A673 (cell line): ENCODE data around the gene SYNE3. TPM values are rescaled to one million over a fixed set of nuclear protein-coding genes. Genes with fewer than 3 reads are reported as not detected.

Source experiments
- BruUV-seq: library from RNA; stranded (reverse); fragments of 400-500 nt; replicated peaks from 2 replicates; lab custom pipeline; 2021; lab: Mats Ljungman, UMichigan
- CTCF ChIA-PET: fragments of 300-600 bp; sonication (Branson Sonifier 250); formaldehyde crosslinking; loops from one replicate; lab custom pipeline; 2022; ENCODE audit warnings: antibody characterized with exemption; lab: Charles Lee
- POLR2A ChIA-PET: fragments of 300-600 bp; sonication (Branson Sonifier 250); formaldehyde crosslinking; loops from one replicate; lab custom pipeline; 2022; ENCODE audit warnings: antibody characterized with exemption; ENCODE audit not compliant: low non-redundant PET; lab: Charles Lee
- DNase-seq: peaks from one replicate; pipeline ENCODE4 v3.0.0-alpha.2; 2015; ENCODE audit warnings: low spot score
- H3K27ac ChIP-seq: fragments of 200-600 bp; sonication (generic); 2 replicates; pipeline ENCODE4 v1.5.1; 2016; ENCODE audit warnings: mixed run types, low read depth, mild to moderate bottlenecking, mixed read lengths, antibody characterized with exemption, low read length; ENCODE audit not compliant: poor library complexity, severe bottlenecking
- H3K27me3 ChIP-seq: fragments of 200-600 bp; sonication (generic); replicated peaks from 2 replicates; pipeline ENCODE4 v1.6.1; 2017; ENCODE audit warnings: mixed run types, low read depth, mild to moderate bottlenecking, mixed read lengths, antibody characterized with exemption, low read length; ENCODE audit not compliant: insufficient read depth, poor library complexity
- H3K36me3 ChIP-seq: fragments of 200-600 bp; sonication (generic); 2 replicates; pipeline ENCODE4 v1.6.1; 2016; ENCODE audit warnings: mixed run types, mild to moderate bottlenecking, mixed read lengths, antibody characterized with exemption, low read length; ENCODE audit not compliant: insufficient read depth, poor library complexity, severe bottlenecking
- H3K4me1 ChIP-seq: fragments of 200-600 bp; sonication (generic); 2 replicates; pipeline ENCODE4 v1.6.1; 2017; ENCODE audit warnings: mixed run types, mild to moderate bottlenecking, mixed read lengths, antibody characterized with exemption, low read length; ENCODE audit not compliant: insufficient read depth, poor library complexity, severe bottlenecking
- H3K4me3 ChIP-seq: fragments of 200-600 bp; sonication (generic); 2 replicates; pipeline ENCODE4 v1.5.1; 2016; ENCODE audit warnings: low read depth, mixed run types, mild to moderate bottlenecking, mixed read lengths, low read length; ENCODE audit not compliant: poor library complexity, severe bottlenecking
- H3K9me3 ChIP-seq: fragments of 200-600 bp; sonication (generic); 2 replicates; pipeline ENCODE4 v1.6.1; 2016; ENCODE audit warnings: mixed run types, low read depth, mild to moderate bottlenecking, mixed read lengths, antibody characterized with exemption, low read length; ENCODE audit not compliant: poor library complexity, severe bottlenecking
- EZH2 ChIP-seq: fragments of 200-600 bp; sonication (generic); IDR thresholded peaks from 2 replicates; pipeline ENCODE4 v1.6.1; 2017; ENCODE audit warnings: borderline replicate concordance, low read depth, mild to moderate bottlenecking, mixed read lengths, antibody characterized with exemption, low read length; ENCODE audit not compliant: poor library complexity, severe bottlenecking
- intact Hi-C: fragments of 100-400 bp; cut with micrococcal nuclease; formaldehyde crosslinking; loops from one replicate; pipeline ENCODE4 v1.10.0; 2022; ENCODE audit not compliant: unreplicated experiment
- total RNA-seq: library from RNA; stranded (reverse); gene quantifications from 2 replicates; pipeline ENCODE4 v1.2.3, GENCODE V29; 2021
- TF ChIP-seq, protein P1 (sequence below): fragments of 300-800, 200-600 bp; sonication (generic); conservative IDR thresholded peaks from 2 replicates; pipeline ENCODE4 v1.5.1; 2017; ENCODE audit warnings: low read depth, mild to moderate bottlenecking, antibody characterized with exemption, low read length, moderate library complexity, mixed read lengths

Gene SYNE3
- total RNA-seq, 1 experiment from 2014 or later = 6.4 TPM

DNA sequence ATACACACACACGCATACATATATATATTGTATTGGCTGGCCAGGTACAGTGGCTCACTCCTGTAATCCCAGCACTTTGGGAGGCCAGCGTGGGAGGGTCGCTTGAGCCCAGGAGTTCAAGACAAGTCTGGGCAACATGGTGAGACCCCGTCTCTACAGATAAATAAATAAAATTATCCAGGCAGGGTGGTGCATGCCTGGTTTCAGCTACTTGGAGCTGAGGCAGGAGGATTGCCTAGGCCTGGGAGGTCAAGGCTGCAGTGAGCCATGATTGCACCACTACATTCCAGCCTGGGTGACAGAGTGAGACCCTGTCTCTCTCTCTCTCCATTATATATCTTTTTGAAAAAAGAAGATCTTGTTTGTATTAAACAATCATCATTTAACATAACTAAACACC lies 4.6 kb upstream of the SYNE3 start:
- no TSS peak for BruUV-seq
- H3K9me3 ChIP-seq = no peaks in the 10 kb centered on the region
- no peaks in the 10 kb centered on the region for H3K27me3 ChIP-seq
- CTCF ChIA-PET = no interaction called here
- H3K36me3 ChIP-seq = no peaks in the 10 kb centered on the region
- no peak for DNase-seq
- no peak overlapping the region for H3K27ac ChIP-seq
- no peak overlapping the region for H3K4me3 ChIP-seq
- intact Hi-C loops = no loop called here
- peaks cover 75% of the 10 kb centered on the region for H3K4me1 ChIP-seq
- TF ChIP-seq, protein P1, sequence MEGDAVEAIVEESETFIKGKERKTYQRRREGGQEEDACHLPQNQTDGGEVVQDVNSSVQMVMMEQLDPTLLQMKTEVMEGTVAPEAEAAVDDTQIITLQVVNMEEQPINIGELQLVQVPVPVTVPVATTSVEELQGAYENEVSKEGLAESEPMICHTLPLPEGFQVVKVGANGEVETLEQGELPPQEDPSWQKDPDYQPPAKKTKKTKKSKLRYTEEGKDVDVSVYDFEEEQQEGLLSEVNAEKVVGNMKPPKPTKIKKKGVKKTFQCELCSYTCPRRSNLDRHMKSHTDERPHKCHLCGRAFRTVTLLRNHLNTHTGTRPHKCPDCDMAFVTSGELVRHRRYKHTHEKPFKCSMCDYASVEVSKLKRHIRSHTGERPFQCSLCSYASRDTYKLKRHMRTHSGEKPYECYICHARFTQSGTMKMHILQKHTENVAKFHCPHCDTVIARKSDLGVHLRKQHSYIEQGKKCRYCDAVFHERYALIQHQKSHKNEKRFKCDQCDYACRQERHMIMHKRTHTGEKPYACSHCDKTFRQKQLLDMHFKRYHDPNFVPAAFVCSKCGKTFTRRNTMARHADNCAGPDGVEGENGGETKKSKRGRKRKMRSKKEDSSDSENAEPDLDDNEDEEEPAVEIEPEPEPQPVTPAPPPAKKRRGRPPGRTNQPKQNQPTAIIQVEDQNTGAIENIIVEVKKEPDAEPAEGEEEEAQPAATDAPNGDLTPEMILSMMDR = no peak
- TF ChIP-seq EZH2 = no peak
- POLR2A ChIA-PET = no interaction called here

DNA sequence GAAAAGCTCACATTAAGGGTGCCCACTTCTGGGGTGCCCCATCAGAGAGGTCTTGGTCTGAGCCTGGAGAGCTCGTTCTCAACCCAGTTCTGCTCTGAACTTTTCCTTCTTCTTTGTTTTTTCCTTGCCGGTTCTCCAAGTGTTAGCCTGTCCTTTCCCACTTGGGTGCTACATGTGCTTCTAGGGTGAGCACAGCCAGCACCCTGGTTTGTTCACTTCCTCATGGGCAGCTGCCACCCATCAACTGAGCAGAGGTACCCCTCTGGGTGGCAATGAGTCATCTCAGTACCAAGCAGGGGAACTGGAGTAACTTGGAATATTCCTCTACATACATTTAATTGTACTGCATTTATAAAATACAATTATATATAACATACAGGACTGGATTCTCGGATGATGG lies 3.9 kb upstream of the SYNE3 start:
- CTCF ChIA-PET = no interaction called here
- Histone ChIP-seq H3K9me3 (no peaks in the 10 kb centered on the region), H3K4me1 (peaks cover 81% of the 10 kb centered on the region), H3K36me3 (no peaks in the 10 kb centered on the region), H3K4me3 (no peak overlapping the region), H3K27me3 (no peaks in the 10 kb centered on the region), H3K27ac (peak overlapping the region; percentile 87)
- POLR2A ChIA-PET = no interaction called here
- TF ChIP-seq, protein P1 = no peak
- TF ChIP-seq EZH2 = no peak
- no TSS peak for BruUV-seq
- intact Hi-C loops = no loop called here
- DNase-seq = no peak

DNA sequence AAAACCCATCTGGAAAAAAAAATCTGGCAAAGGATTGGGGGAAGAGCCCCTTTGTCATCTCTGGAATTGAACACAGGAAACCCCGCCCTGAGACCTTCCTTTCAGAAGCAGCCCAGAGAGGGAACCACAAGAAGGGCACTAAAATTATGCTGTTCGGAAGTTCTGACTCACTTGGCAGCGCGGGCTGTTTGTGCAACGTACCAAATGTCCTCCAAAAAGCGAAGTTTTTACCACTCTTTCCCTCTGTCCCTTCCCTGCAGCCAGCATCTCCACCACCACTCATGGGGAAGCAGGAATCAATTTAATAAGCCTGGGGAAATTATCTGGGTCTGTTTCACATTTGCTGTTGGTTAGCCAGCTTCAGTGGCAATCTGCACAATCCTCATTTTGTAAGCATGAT lies 3.2 kb upstream of the SYNE3 start:
- ChIA-PET CTCF (no interaction called here), POLR2A (no interaction called here)
- no peaks in the 10 kb centered on the region for H3K36me3 ChIP-seq
- BruUV-seq = no TSS peak
- H3K4me3 ChIP-seq = no peak overlapping the region
- TF ChIP-seq, protein P1 = no peak
- no peak for TF ChIP-seq EZH2
- DNase-seq = peak; percentile 88
- no peaks in the 10 kb centered on the region for H3K27me3 ChIP-seq
- peak overlapping the region; percentile 87 for H3K27ac ChIP-seq
- H3K4me1 ChIP-seq = peaks cover 83% of the 10 kb centered on the region
- H3K9me3 ChIP-seq = no peaks in the 10 kb centered on the region
- intact Hi-C loops = no loop called here
